Measurements from ENCODE around the gene CALCOCO1.
A peak's percentile ranks its signal among the peaks of the same experiment; 100 is the strongest.

The CALCOCO1 gene

DNA sequence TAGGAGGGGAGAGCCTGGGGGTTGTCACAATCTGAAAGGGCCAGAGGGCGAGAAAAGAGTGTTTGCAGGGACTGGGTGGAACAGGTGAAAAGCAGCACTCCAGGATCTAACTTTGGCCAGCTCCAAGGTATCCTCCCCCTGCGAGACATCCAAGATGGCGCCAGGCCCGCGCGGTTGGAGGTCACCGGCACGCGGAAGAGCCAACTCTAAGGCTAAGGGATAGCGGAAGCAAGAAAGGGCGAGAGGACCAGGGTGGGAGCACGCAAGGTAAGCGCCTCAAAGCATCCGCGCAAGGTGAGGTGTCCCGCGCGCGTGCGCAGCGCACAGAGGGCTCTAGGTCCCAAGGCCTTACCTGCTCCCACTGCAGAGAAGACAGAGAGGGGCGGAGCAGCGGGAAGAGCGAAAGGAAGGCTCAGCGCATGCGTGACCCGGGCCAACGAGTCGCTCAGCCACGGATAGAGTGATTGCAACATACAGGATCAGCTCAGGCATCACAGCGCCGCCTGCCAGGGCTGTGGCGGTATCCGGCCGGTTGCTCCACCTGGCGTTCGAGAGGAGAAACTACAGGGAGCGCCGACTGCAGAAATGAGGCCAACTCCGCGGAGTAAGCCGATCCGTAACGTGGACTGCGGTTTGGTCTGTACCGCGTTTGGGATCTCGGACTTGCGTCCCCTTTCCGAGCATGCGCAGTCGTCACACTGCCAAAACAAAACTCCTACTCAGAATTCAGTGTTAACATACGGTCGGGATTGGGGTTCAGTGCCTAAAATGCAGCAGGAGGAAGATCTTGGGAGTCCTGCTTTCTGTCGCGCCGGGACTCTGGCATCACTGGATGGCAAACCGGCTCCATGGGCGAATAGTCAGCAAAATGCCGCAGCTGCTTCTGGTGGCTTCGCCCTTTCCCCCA is 51.3 kb downstream of the CALCOCO1 start, which contains the start of gene ATP5MC2:
ATP5MC2 (minus strand) TSS at position 383 of the 907 bp plus-strand sequence. CDS start 3,469 bp downstream, outside the sequence.
- peaks cover 38% of the 10 kb centered on the region for H3K36me3 ChIP-seq (ENCODE audit: insufficient read depth, low read length)
- peak within 1 kb of the TSS; percentile 96 for H3K9ac ChIP-seq (ENCODE audit: low read depth, low read length)
- 2% methylated on average over 61 of the region's 61 CpGs for WGBS
- no peaks in the 10 kb centered on the region for H3K9me3 ChIP-seq (ENCODE audit: insufficient read depth, low read depth, low read length)
- peak within 1 kb of the TSS; percentile 81 for H3K4me3 ChIP-seq (ENCODE audit: low read length)
- H3K4me1 ChIP-seq (ENCODE audit: insufficient read depth, low read length) = peaks cover 29% of the 10 kb centered on the region
- H3K27me3 ChIP-seq (ENCODE audit: insufficient read depth, low read length) = no peaks in the 10 kb centered on the region
- peak within 1 kb of the TSS; percentile 93 for H3K27ac ChIP-seq (ENCODE audit: low read depth, low read length)

DNA sequence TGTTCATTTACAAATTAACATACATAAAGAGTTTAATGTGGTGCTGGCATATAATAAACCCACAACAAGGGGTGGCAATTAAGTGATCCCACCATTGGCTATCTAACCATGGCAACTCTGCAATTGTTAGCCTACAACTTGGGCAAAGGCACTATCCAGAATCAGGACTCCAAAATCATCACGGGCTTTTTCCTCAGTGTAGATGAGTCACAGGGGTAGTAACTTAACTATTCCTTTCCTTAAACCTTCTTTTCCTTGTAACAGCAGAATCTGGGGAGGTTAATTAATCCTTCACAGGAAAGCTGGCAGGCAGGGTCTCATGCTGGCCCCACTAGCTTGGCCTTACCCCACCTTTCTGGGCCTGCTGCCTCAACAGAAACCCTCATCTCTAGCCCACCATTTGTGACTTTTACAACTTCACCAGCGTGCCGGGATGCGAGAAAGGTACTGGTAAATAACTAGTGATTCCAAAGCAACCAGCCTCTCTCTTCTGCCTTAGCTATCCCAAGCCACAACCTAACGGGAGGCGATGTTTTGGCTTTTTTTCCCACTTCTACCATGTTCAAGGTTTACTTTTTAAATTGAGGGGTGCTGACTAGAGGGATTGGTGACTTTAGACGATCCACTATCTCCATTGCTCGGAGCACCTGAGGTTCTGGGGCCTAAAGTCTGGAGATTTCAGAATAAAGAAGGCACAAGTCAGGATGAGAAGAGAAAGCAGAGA is 52.1 kb downstream of the CALCOCO1 start:
- H3K27me3 ChIP-seq (ENCODE audit: insufficient read depth, low read length) = no peaks in the 10 kb centered on the region
- peaks cover 29% of the 10 kb centered on the region for H3K4me1 ChIP-seq (ENCODE audit: insufficient read depth, low read length)
- H3K36me3 ChIP-seq (ENCODE audit: insufficient read depth, low read length) = peaks cover 47% of the 10 kb centered on the region
- H3K4me3 ChIP-seq (ENCODE audit: low read length) = peak overlapping the region; percentile 81
- 60% methylated on average over 8 of the region's 8 CpGs for WGBS
- peak overlapping the region; percentile 96 for H3K9ac ChIP-seq (ENCODE audit: low read depth, low read length)
- no peaks in the 10 kb centered on the region for H3K9me3 ChIP-seq (ENCODE audit: insufficient read depth, low read depth, low read length)
- H3K27ac ChIP-seq (ENCODE audit: low read depth, low read length) = peak overlapping the region; percentile 91

DNA sequence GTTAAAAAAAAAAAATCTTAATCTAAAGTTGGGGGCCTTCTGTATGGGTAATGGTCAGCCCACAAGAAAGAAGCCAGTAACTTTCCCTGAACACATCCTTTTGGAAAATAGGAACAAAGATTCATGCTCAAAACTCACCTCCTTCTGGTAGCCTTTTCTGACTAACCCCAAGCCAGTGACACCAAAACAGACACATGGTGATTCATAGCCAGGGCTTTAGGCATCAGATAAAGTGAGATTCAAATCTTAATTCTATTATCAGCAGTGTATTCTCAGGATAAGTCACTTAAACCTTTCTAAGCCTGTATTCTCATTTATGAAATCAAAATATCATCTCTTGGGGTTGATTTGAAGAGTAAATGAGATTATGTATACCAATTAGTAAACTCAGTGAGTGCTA is 56.3 kb downstream of the CALCOCO1 start:
- Histone ChIP-seq H3K9me3 (ENCODE audit: insufficient read depth, low read depth, low read length) (no peaks in the 10 kb centered on the region), H3K36me3 (ENCODE audit: insufficient read depth, low read length) (peaks cover 88% of the 10 kb centered on the region), H3K9ac (ENCODE audit: low read depth, low read length) (no peak overlapping the region), H3K4me1 (ENCODE audit: insufficient read depth, low read length) (peaks cover 7% of the 10 kb centered on the region; the same call in 1 of the 2 replicates), H3K27ac (ENCODE audit: low read depth, low read length) (no peak overlapping the region), H3K27me3 (ENCODE audit: insufficient read depth, low read length) (no peaks in the 10 kb centered on the region), H3K4me3 (ENCODE audit: low read length) (no peak overlapping the region)

DNA sequence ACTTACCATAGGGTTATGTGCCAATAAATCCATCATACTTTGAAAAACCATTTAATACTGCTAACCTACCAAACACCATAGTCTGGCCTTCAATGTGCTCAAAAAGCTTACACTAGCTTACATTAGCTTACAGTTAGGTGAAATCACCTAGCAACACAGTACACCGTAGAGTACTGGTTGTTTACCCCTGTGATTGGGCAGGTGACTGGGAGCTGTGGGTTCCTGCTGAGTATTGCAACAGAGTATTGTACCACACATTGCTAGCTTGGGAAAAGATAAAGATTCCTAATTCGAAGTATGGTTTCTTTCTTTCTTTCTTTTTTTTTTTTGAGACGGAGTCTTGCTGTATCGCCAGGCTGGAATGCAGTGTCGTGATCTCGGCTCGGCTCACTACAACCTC is 56.9 kb downstream of the CALCOCO1 start:
- Histone ChIP-seq H3K9me3 (ENCODE audit: insufficient read depth, low read depth, low read length) (no peaks in the 10 kb centered on the region), H3K4me1 (ENCODE audit: insufficient read depth, low read length) (peaks cover 6% of the 10 kb centered on the region; the same call in 1 of the 2 replicates), H3K36me3 (ENCODE audit: insufficient read depth, low read length) (peaks cover 95% of the 10 kb centered on the region), H3K27ac (ENCODE audit: low read depth, low read length) (no peak overlapping the region), H3K9ac (ENCODE audit: low read depth, low read length) (no peak overlapping the region), H3K4me3 (ENCODE audit: low read length) (no peak overlapping the region), H3K27me3 (ENCODE audit: insufficient read depth, low read length) (no peaks in the 10 kb centered on the region)
- WGBS = 97% methylated on average over 7 of the region's 7 CpGs

DNA sequence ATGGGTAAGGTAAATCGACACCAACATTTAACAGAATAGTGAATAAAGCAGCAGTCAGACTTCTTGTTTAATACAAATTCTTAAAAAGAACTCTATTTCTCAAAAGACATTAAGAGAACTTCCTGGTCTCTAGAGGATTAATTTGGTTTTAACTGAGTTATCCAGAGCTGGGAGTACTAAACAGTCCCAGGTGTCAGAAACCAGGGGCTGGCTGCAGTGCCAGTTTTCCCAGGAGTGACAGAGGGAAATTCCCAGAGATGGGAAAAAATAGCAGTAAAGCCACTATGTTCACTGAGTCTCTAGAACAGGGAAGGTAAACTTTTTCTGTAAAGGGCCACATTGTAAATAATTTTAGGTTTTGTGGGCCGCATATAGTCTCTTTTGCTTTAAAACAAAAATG is 60.2 kb downstream of the CALCOCO1 start:
- Histone ChIP-seq H3K27me3 (ENCODE audit: insufficient read depth, low read length) (no peaks in the 10 kb centered on the region), H3K36me3 (ENCODE audit: insufficient read depth, low read length) (peaks cover 88% of the 10 kb centered on the region), H3K4me3 (ENCODE audit: low read length) (no peak overlapping the region), H3K9me3 (ENCODE audit: insufficient read depth, low read depth, low read length) (no peaks in the 10 kb centered on the region), H3K27ac (ENCODE audit: low read depth, low read length) (no peak overlapping the region), H3K4me1 (ENCODE audit: insufficient read depth, low read length) (no peaks in the 10 kb centered on the region), H3K9ac (ENCODE audit: low read depth, low read length) (no peak overlapping the region)
- 90% methylated on average over 2 of the region's 2 CpGs for WGBS

DNA sequence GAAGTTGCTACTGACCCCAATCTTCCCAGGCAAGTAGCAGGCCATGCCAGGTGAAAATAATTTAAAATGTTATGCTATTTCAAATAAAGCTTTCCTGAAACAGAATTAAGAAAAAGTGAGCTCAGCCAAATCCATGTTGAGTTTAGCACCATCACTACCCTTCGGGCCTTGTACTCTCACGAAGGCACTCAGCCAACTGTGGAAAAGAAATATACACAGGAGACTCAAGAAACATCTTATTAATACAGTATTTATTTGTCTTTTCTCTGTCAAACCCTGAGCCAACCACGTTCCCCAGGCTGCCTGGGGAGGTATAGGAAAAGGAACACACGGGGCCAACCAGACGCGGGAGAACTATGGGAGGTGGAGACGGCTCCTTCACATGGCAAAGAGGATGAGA is 62.3 kb downstream of the CALCOCO1 start:
- H3K27ac ChIP-seq (ENCODE audit: low read depth, low read length) = no peak overlapping the region
- H3K36me3 ChIP-seq (ENCODE audit: insufficient read depth, low read length) = peaks cover 66% of the 10 kb centered on the region
- no peak overlapping the region for H3K9ac ChIP-seq (ENCODE audit: low read depth, low read length)
- H3K9me3 ChIP-seq (ENCODE audit: insufficient read depth, low read depth, low read length) = no peaks in the 10 kb centered on the region
- H3K27me3 ChIP-seq (ENCODE audit: insufficient read depth, low read length) = no peaks in the 10 kb centered on the region
- WGBS = 94% methylated on average over 7 of the region's 7 CpGs
- H3K4me3 ChIP-seq (ENCODE audit: low read length) = no peak overlapping the region
- peaks cover 3% of the 10 kb centered on the region; the same call in 1 of the 2 replicates for H3K4me1 ChIP-seq (ENCODE audit: insufficient read depth, low read length)

DNA sequence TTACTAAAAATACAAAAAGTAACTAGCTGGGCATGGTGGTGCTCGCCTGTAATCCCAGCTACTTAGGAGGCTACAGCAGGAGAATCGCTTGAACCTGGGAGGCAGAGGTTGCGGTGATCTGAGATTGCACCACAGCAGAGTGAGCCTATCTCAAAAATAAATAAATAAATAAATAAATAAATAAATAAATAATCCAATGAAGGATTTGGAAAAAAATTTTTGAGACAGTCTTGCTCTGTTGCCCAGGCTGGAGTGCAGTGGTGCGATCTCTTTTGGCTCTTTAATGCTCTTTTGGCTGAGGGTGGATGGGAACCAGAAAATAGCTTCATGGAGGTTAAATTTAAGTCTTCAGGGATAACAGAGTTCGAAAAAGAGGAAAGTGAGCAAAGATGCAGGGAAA is 63.1 kb downstream of the CALCOCO1 start:
- H3K9ac ChIP-seq (ENCODE audit: low read depth, low read length) = no peak overlapping the region
- H3K36me3 ChIP-seq (ENCODE audit: insufficient read depth, low read length) = peaks cover 59% of the 10 kb centered on the region
- peaks cover 11% of the 10 kb centered on the region for H3K4me1 ChIP-seq (ENCODE audit: insufficient read depth, low read length)
- H3K9me3 ChIP-seq (ENCODE audit: insufficient read depth, low read depth, low read length) = no peaks in the 10 kb centered on the region
- H3K27me3 ChIP-seq (ENCODE audit: insufficient read depth, low read length) = no peaks in the 10 kb centered on the region
- 79% methylated on average over 4 of the region's 5 CpGs for WGBS
- no peak overlapping the region for H3K27ac ChIP-seq (ENCODE audit: low read depth, low read length)
- no peak overlapping the region for H3K4me3 ChIP-seq (ENCODE audit: low read length)

DNA sequence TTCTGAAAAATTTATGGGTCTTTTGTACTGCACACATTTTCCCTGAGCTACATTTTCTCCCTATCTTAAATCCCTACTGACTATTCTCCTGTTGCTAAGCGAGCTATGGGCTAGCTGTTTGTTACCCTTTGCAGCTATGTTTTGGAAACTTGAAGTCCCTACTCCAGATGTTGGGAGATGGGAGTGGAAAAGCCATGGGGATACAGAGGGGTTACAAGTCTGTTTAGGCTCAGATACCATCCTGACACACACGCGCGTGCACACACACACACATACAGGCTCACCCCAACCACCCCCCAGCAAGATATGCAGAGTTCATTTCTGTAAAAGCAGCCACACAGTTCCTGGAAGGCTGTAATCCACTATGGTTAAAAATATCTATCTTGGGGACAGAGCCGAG is 67.2 kb downstream of the CALCOCO1 start:
- peaks cover 25% of the 10 kb centered on the region for H3K4me1 ChIP-seq (ENCODE audit: insufficient read depth, low read length)
- peak overlapping the region; percentile 91 for H3K27ac ChIP-seq (ENCODE audit: low read depth, low read length)
- no peaks in the 10 kb centered on the region for H3K27me3 ChIP-seq (ENCODE audit: insufficient read depth, low read length)
- H3K9me3 ChIP-seq (ENCODE audit: insufficient read depth, low read depth, low read length) = no peaks in the 10 kb centered on the region
- H3K36me3 ChIP-seq (ENCODE audit: insufficient read depth, low read length) = peaks cover 18% of the 10 kb centered on the region
- 89% methylated on average over 4 of the region's 5 CpGs for WGBS
- H3K9ac ChIP-seq (ENCODE audit: low read depth, low read length) = no peak overlapping the region; the same call in 1 of the 2 replicates
- H3K4me3 ChIP-seq (ENCODE audit: low read length) = no peak overlapping the region

DNA sequence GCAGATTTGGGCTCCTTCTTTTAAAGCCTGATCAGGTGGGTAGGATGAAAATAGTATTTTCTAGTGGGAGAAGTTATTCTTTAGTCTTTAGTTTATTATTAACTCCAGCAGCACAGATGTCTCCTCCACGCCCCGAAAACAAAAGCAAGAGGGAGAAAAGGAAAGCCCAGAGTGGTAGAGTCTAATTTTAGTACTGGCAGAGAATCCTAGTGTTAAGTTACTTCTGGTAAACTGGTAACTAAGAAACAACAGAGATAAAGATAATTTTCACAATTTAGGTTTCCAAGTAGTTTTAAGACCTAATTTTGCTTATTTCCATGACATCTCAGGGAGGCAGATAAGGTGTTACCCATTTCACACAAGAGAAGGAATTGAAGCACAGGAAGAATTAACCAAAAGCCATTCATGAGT is 67.7 kb downstream of the CALCOCO1 start:
- peaks cover 25% of the 10 kb centered on the region for H3K4me1 ChIP-seq (ENCODE audit: insufficient read depth, low read length)
- no peaks in the 10 kb centered on the region for H3K9me3 ChIP-seq (ENCODE audit: insufficient read depth, low read depth, low read length)
- H3K27ac ChIP-seq (ENCODE audit: low read depth, low read length) = peak overlapping the region; percentile 91
- H3K4me3 ChIP-seq (ENCODE audit: low read length) = no peak overlapping the region
- peak overlapping the region; percentile 55 for H3K9ac ChIP-seq (ENCODE audit: low read depth, low read length)
- H3K36me3 ChIP-seq (ENCODE audit: insufficient read depth, low read length) = peaks cover 13% of the 10 kb centered on the region
- H3K27me3 ChIP-seq (ENCODE audit: insufficient read depth, low read length) = no peaks in the 10 kb centered on the region
- 100% methylated on average over 2 of the region's 2 CpGs for WGBS

DNA sequence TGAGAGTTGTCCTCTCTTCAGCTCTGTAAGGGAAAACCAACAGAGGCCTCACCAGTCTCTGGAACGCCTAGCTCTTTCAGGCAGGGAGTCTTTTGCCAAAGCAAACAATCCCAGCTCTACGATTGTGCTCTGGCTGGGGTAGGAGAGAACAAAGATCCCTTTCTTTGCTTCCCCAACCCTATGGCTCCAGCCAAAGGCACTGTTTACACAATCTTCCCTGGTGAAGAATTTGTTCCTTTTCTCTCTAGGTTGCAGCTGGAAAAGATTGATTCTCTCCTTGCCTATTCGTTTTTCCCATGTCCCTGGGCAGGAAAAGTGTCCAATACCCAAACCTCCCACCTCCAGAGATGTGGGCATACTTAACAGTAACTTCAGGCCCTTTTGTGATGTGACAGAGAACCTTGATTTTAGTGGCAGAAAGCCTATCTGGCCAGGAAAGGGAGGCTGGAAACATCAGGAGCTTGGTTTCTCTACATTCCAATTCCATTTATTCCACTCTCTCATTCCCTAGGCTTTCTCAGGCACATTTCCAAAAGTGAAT is 68.2 kb downstream of the CALCOCO1 start:
- Histone ChIP-seq H3K27me3 (ENCODE audit: insufficient read depth, low read length) (no peaks in the 10 kb centered on the region), H3K4me1 (ENCODE audit: insufficient read depth, low read length) (peaks cover 25% of the 10 kb centered on the region), H3K9me3 (ENCODE audit: insufficient read depth, low read depth, low read length) (no peaks in the 10 kb centered on the region), H3K4me3 (ENCODE audit: low read length) (no peak overlapping the region), H3K9ac (ENCODE audit: low read depth, low read length) (peak overlapping the region; percentile 55), H3K36me3 (ENCODE audit: insufficient read depth, low read length) (peaks cover 10% of the 10 kb centered on the region), H3K27ac (ENCODE audit: low read depth, low read length) (peak overlapping the region; percentile 91)
- WGBS = 40% methylated on average over 3 of the region's 3 CpGs
